HUES48 (cell line): ENCODE measurements around the gene GNE.

Experiments used
- H3K27ac ChIP-seq: one replicate; pipeline ENCODE4 v1.7.0; 2013; ENCODE audit warnings: low read depth, low read length, inconsistent platforms
- H3K27me3 ChIP-seq: 2 replicates; pipeline ENCODE4 v1.6.1; 2013; ENCODE audit warnings: mild to moderate bottlenecking, low read length; ENCODE audit not compliant: control insufficient read depth, insufficient read depth
- H3K36me3 ChIP-seq: 2 replicates; pipeline ENCODE4 v1.6.1; 2013; ENCODE audit warnings: low read length; ENCODE audit not compliant: control insufficient read depth, insufficient read depth
- H3K4me1 ChIP-seq: 2 replicates; pipeline ENCODE4 v1.6.1; 2013; ENCODE audit warnings: mild to moderate bottlenecking, low read length; ENCODE audit not compliant: control insufficient read depth, insufficient read depth
- H3K4me3 ChIP-seq: 2 replicates; pipeline ENCODE4 v1.5.1; 2013; ENCODE audit warnings: mild to moderate bottlenecking, low read depth, low read length
- H3K9ac ChIP-seq: 2 replicates; pipeline ENCODE4 v1.6.1; 2013; ENCODE audit warnings: mild to moderate bottlenecking, low read depth, low read length, moderate library complexity
- H3K9me3 ChIP-seq: 2 replicates; pipeline ENCODE4 v1.6.1; 2013; ENCODE audit warnings: low read length; ENCODE audit not compliant: control insufficient read depth, insufficient read depth

GNE gene

DNA sequence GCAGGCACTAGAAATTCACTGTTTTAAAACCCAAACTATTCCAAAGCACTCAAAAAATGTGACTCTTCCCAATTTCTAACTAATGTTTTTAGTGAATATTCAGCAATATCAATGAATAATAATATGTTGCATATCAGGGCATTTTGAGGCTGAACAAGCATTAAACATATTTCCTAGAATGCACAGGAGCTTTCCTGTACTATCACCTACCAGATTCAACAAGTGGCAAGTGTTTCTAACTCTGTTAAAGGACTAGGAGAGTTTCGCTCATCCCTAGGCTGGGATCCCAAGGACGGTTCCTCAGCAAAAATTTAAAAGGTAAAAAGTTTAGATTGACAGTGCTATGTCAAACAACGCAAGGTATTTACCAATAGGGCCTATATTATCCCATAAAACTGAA, 21.0 kb downstream of the GNE start:
- no peaks in the 10 kb centered on the region for H3K4me1 ChIP-seq
- no peak overlapping the region for H3K9ac ChIP-seq
- no peak overlapping the region for H3K27ac ChIP-seq
- no peak overlapping the region for H3K4me3 ChIP-seq
- H3K36me3 ChIP-seq = peaks cover 11% of the 10 kb centered on the region
- no peaks in the 10 kb centered on the region for H3K9me3 ChIP-seq
- no peaks in the 10 kb centered on the region for H3K27me3 ChIP-seq

DNA sequence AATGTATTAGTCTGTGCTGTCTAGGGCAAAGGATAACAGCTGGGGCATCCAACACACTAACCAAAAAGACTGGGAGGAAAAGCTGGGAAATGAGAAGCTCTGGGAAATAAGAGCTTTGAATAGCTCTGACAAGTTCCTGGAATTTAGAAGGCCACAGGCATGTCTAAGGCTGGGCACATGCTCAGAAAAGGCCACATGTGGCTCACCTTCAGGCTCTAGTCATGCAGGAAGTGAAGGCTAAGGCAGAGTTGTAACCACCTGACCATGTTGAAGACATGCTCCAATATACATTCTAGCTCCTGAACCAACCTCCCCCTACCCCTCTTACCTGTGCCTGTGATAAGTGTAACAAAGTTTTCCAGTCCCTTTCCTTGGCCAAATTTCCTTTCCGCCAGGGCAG, 35.8 kb downstream of the GNE start:
- no peaks in the 10 kb centered on the region for H3K4me1 ChIP-seq
- no peak overlapping the region for H3K27ac ChIP-seq
- H3K27me3 ChIP-seq = no peaks in the 10 kb centered on the region
- H3K9ac ChIP-seq = no peak overlapping the region
- peaks cover 64% of the 10 kb centered on the region for H3K36me3 ChIP-seq
- no peak overlapping the region for H3K4me3 ChIP-seq
- H3K9me3 ChIP-seq = peaks cover 3% of the 10 kb centered on the region; the same call in 1 of the 2 replicates

DNA sequence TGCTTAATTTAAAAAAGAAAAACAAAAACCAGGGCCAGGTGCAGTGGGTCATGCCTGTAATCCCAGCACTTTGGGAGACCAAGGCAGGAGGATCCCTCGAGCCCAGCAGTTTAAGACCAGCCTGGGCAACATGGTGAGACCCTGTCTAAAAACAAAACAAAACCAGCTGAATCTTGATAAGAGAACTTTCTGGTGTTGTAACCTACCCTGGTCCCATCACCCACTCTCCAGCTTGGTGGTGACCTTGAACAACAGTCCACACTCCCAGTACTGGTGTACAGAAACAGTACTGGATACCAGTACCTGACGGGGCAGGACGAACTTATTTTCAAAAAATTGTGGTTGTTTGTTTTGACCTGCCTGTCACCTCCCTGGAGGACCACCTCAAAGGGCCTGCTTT, 36.6 kb downstream of the GNE start:
- H3K4me3 ChIP-seq = no peak overlapping the region
- no peaks in the 10 kb centered on the region for H3K4me1 ChIP-seq
- no peak overlapping the region for H3K27ac ChIP-seq
- H3K9ac ChIP-seq = no peak overlapping the region
- no peaks in the 10 kb centered on the region for H3K27me3 ChIP-seq
- H3K9me3 ChIP-seq = peaks cover 3% of the 10 kb centered on the region; the same call in 1 of the 2 replicates
- peaks cover 64% of the 10 kb centered on the region for H3K36me3 ChIP-seq

DNA sequence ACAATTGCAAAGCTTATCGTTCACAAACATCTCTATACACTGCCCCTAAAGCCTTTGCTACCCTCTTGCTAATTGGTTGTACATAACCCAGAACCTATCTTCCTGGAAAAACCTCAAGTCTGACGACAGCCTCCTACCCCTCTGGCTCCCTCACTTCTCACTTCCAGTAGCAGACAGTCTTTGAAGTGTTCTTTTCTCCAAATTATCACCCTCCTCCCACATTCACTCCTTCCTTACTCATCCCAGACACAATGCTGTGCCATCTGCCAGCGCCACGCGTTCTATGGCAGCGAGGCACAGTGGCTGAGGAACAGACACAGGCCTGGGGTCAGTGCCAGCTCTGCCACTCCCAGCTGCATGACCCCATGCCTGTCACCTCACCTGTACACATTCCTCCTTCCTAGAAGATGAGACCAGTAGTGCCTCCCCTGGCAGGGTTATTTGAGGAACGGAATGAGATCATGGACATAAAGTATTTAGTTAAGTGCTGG, 39.8 kb downstream of the GNE start:
- Histone ChIP-seq H3K4me1 (no peaks in the 10 kb centered on the region), H3K4me3 (no peak overlapping the region), H3K27ac (no peak overlapping the region), H3K27me3 (no peaks in the 10 kb centered on the region), H3K9ac (no peak overlapping the region), H3K36me3 (peaks cover 84% of the 10 kb centered on the region), H3K9me3 (peaks cover 3% of the 10 kb centered on the region; the same call in 1 of the 2 replicates)

DNA sequence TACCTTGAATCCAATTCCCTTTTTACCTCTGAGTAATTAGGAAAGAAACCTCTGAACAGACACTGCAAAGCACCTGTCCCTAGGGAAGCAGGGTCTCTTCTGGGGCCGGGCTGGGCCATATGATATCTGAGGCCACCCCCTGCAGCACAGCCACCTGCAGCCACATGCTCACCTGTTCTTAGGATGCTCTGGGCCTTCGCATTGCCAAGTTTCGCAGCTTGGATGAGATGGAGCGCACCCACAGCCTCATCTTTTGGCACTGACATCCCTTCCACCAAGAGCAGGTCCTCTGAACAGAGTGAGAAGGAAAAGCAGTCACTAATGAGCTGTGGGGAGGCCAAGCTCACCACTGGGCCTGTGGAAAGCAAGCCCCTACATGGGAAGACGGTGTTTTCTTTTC, 40.2 kb downstream of the GNE start:
- H3K36me3 ChIP-seq = peaks cover 84% of the 10 kb centered on the region
- H3K27me3 ChIP-seq = no peaks in the 10 kb centered on the region
- peaks cover 3% of the 10 kb centered on the region; the same call in 1 of the 2 replicates for H3K9me3 ChIP-seq
- H3K4me3 ChIP-seq = no peak overlapping the region
- H3K9ac ChIP-seq = no peak overlapping the region
- H3K4me1 ChIP-seq = no peaks in the 10 kb centered on the region
- no peak overlapping the region for H3K27ac ChIP-seq

DNA sequence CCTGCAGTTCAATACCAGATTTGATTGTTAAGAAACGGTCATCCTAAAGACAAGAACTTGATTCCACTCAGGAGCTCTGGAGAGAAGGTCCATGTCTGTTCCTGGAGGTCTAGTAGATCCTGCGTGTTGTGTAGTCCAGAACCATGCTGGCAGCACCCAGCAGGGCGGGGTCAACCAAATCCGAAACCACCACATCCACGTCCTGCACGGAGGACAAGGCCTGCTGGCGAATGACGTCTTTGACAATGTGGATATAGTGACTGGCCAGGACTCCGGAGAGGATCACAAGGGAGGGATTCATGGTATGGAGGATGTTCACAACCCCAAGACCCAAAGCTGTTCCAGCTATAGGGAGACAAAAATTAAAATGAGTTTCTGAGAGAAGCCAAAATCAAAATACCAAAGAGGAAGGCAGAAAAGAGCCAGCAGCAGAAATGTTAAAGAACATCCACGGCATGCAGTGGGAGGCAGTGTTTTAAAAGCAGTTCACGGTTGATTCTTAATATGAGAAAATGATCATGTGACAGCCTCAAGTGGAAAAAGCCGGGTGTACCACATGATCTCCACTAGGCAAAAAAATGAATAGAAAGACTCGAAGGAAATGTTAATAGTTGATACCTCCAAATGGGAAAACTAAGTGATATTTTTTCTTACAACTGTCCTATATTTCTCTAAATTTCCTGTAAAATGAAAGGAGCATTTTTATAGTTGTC, 40.8 kb downstream of the GNE start:
- H3K27me3 ChIP-seq = no peaks in the 10 kb centered on the region
- H3K4me1 ChIP-seq = no peaks in the 10 kb centered on the region
- no peak overlapping the region for H3K4me3 ChIP-seq
- H3K9ac ChIP-seq = no peak overlapping the region
- H3K36me3 ChIP-seq = peaks cover 84% of the 10 kb centered on the region
- no peak overlapping the region for H3K27ac ChIP-seq
- H3K9me3 ChIP-seq = peaks cover under 1% of the 10 kb centered on the region; the same call in 1 of the 2 replicates

DNA sequence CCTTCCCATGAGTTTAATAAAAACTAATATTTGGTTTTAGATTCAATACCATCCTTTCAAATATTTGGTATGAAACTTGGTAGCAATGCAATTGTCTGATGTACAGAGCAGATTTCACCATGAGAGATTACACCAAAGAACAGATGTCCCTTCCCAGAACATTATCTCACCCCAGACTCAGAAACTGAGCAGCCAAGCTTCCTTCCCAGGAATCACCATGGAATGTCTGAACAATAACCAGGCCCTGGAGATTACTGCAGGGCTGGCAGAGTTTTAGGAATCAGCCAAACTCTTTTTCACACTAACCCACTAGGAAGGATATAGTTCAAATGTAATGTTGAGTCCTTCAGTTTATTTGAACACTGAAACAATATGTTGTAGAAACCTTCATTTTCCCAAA, 43.7 kb downstream of the GNE start:
- H3K36me3 ChIP-seq = peaks cover 92% of the 10 kb centered on the region
- H3K4me3 ChIP-seq = no peak overlapping the region
- no peaks in the 10 kb centered on the region for H3K27me3 ChIP-seq
- no peak overlapping the region for H3K9ac ChIP-seq
- H3K4me1 ChIP-seq = no peaks in the 10 kb centered on the region
- no peaks in the 10 kb centered on the region for H3K9me3 ChIP-seq
- no peak overlapping the region for H3K27ac ChIP-seq

DNA sequence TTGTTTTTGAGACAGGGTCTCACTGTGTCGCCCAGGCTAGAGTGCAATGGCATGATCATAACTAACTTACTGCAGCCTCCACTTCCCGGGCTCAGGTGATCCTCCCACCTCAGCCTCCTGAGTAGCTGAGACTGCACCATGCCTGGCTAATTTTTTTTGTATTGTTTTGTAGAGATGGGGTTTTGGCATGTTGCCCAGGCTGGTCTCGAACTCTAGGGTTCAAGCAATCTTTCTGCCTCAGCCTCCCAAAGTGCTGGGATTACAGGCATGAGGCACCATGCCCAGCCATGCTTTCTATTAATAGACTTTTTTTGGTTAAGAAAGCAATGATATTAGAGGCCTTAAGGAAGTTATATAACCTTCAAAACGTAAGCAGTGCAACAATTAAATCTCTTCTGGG, 44.3 kb downstream of the GNE start:
- no peak overlapping the region for H3K27ac ChIP-seq
- H3K36me3 ChIP-seq = peaks cover 92% of the 10 kb centered on the region
- no peaks in the 10 kb centered on the region for H3K27me3 ChIP-seq
- H3K9ac ChIP-seq = no peak overlapping the region
- no peak overlapping the region for H3K4me3 ChIP-seq
- no peaks in the 10 kb centered on the region for H3K9me3 ChIP-seq
- H3K4me1 ChIP-seq = no peaks in the 10 kb centered on the region

DNA sequence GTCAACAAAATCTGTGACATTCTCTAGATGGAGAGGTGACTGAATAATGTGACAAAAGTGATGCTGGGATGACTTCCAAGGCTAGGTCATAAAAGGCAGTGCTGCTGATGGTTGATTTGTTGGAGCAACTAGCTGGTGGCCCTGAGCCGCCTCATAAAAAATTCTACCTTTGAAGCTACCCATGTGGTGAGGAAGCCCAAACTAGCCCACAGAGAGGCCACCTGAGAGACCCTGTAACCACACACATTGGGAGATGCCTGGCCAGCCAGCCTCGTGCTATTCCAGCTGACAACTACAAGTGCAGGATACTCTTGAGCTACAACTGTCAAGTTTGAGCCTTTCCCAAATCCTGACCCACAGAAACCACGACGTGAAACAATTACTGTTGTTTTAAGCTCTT, 44.9 kb downstream of the GNE start:
- Histone ChIP-seq H3K4me1 (no peaks in the 10 kb centered on the region), H3K27me3 (no peaks in the 10 kb centered on the region), H3K27ac (no peak overlapping the region), H3K9me3 (no peaks in the 10 kb centered on the region), H3K4me3 (no peak overlapping the region), H3K9ac (no peak overlapping the region), H3K36me3 (peaks cover 92% of the 10 kb centered on the region)

DNA sequence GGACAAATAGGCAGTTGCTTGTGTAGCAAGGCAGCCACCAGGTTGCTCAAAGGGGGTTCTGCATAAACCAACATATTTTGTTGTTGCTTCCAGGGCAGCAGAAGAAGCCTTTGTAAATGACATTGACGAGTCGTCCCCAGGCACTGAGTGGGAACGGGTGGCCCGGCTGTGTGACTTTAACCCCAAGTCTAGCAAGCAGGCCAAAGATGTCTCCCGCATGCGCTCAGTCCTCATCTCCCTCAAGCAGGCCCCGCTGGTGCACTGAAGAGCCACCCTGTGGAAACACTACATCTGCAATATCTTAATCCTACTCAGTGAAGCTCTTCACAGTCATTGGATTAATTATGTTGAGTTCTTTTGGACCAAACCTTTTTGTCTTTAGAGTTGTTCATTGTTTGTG, 46.7 kb downstream of the GNE start:
- Histone ChIP-seq H3K9me3 (no peaks in the 10 kb centered on the region), H3K4me1 (no peaks in the 10 kb centered on the region), H3K27me3 (no peaks in the 10 kb centered on the region), H3K27ac (no peak overlapping the region), H3K36me3 (peaks cover 94% of the 10 kb centered on the region), H3K4me3 (no peak overlapping the region), H3K9ac (no peak overlapping the region)

DNA sequence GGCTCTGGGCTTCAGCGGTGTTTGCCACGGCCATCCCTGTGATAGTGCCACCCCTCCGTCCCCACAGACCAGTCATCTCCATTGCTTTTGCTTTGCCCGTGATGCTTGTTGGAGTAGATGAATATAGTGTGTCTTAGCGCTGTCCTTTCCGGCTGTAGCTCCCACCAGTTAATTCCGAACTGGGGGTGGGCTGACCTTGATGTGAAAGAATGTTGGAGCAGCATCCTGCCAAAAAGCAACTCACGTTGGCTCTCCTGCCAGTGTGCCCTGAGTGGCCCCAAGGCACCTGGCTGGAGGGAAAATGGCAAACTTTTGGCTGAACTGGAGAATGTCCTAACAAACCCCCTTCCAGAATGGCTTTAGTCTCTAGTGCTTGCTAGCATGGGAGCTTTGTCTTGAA, 47.5 kb downstream of the GNE start:
- H3K4me3 ChIP-seq = no peak overlapping the region
- peaks cover 98% of the 10 kb centered on the region for H3K36me3 ChIP-seq
- no peaks in the 10 kb centered on the region for H3K9me3 ChIP-seq
- no peak overlapping the region for H3K27ac ChIP-seq
- no peaks in the 10 kb centered on the region for H3K4me1 ChIP-seq
- H3K9ac ChIP-seq = no peak overlapping the region
- H3K27me3 ChIP-seq = no peaks in the 10 kb centered on the region
